K562 (cell line): ENCODE data around the gene CLDN7. TPM values are rescaled to one million over a fixed set of nuclear protein-coding genes. Genes with fewer than 3 reads are reported as not detected.

Experiments
- ARID3B ChIP-seq: fragments of 250-450 bp; sonication (Bioruptor Pico); IDR thresholded peaks from 2 replicates; pipeline ENCODE4 v1.4.0; 2020; ENCODE audit warnings: borderline replicate concordance
- CREB1 ChIP-seq, 2 experiments: sonication (generic) in 1 of 2; formaldehyde crosslinking in 1 of 2; IDR thresholded peaks; 2 replicates each; pipeline versions ENCODE4 v1.6.1 to v1.8.0; 2012 to 2022; ENCODE audit warnings: inconsistent platforms in 1 of 2, mild to moderate bottlenecking in 1 of 2, missing genetic modification reagents in 1 of 2, moderate library complexity in 1 of 2
- HDAC6 ChIP-seq: IDR thresholded peaks from 2 replicates; pipeline ENCODE4 v1.6.1; 2012; ENCODE audit warnings: low read depth, mild to moderate bottlenecking, control low read depth, inconsistent platforms, low read length, moderate library complexity
- NUFIP1 ChIP-seq: fragments of 450-650 bp; IDR thresholded peaks from 2 replicates; pipeline ENCODE4 v1.6.1; 2018; ENCODE audit not compliant: partially characterized antibody
- PTBP1 ChIP-seq: fragments of 200-400 bp; formaldehyde crosslinking; IDR thresholded peaks from 2 replicates; pipeline ENCODE4 v1.6.1; 2017; ENCODE audit warnings: low read depth, low read length
- RHOXF2B ChIP-seq: fragments of 250-450 bp; sonication (Bioruptor Pico); conservative IDR thresholded peaks from 2 replicates; pipeline ENCODE4 v1.5.1; 2021
- SMAD1 ChIP-seq: fragments of 150-350 bp; IDR thresholded peaks from 2 replicates; pipeline ENCODE4 v1.6.1; 2014; ENCODE audit warnings: low read length, low read depth; ENCODE audit not compliant: partially characterized antibody
- SREBF1 ChIP-seq: fragments of 150-350 bp; IDR thresholded peaks from 2 replicates; pipeline ENCODE4 v1.6.1; 2014; ENCODE audit warnings: antibody characterized with exemption, low read depth, low read length, borderline replicate concordance
- TAF7 ChIP-seq: fragments of 450-650 bp; IDR thresholded peaks from 2 replicates; pipeline ENCODE4 v1.6.1; 2016; ENCODE audit warnings: missing genetic modification characterization, missing compliant biosample characterization
- ZFPM2 ChIP-seq: fragments of 250-450 bp; sonication (Bioruptor Pico); IDR thresholded peaks from 2 replicates; pipeline ENCODE4 v1.5.1; 2022; ENCODE audit warnings: mild to moderate bottlenecking
- ZHX1 ChIP-seq: fragments of 150-350 bp; conservative IDR thresholded peaks from 2 replicates; pipeline ENCODE4 v1.6.1; 2014; ENCODE audit warnings: low read length
- ZNF184 ChIP-seq: sonication (generic); formaldehyde crosslinking; IDR thresholded peaks from 2 replicates; pipeline ENCODE4 v1.5.0; 2020; ENCODE audit warnings: missing genetic modification reagents
- ZNF217 ChIP-seq: sonication (generic); formaldehyde crosslinking; IDR thresholded peaks from 2 replicates; pipeline ENCODE4 v1.8.0; 2022; ENCODE audit warnings: mild to moderate bottlenecking, missing genetic modification reagents
- ZNF668 ChIP-seq: fragments of 250-450 bp; sonication (Bioruptor Pico); IDR thresholded peaks from 2 replicates; pipeline ENCODE4 v1.8.0; 2022; ENCODE audit warnings: mild to moderate bottlenecking, inconsistent platforms
- polyA plus RNA-seq, 8 experiments: library from polyadenylated mRNA; depleted of rRNA in 4 of 8; stranded (reverse) in 5 of 8; unstranded in 3 of 8; fragments of >200 nt; fragmentation: Nextera tagmentation in 2 of 8; fragmentation: Illumina TruSeq in 1 of 8; extraction: Ambion mirVana in 2 of 8; extraction: Trizol in 1 of 8; gene quantifications; 2 replicates each; pipeline versions ENCODE4 v1.2.1 to v1.2.3, GENCODE V29; 2011 to 2014; ENCODE audit warnings: inconsistent platforms in 1 of 8, missing spikeins in 1 of 8
- total RNA-seq, 7 experiments: library from RNA; depleted of rRNA in 6 of 7; stranded (reverse); fragments of >200 nt in 6 of 7; fragmentation: Illumina TruSeq in 2 of 7; extraction: Trizol in 2 of 7; gene quantifications; 2 replicates each; pipeline versions ENCODE4 v1.2.1 to v1.2.3, GENCODE V29; 2011 to 2021; ENCODE audit warnings: low replicate concordance in 1 of 7
- TF ChIP-seq, protein P1 (sequence below), 2 experiments: IDR thresholded peaks in 1 of 2; conservative IDR thresholded peaks in 1 of 2; 2 replicates each; pipeline ENCODE4 v1.6.1; 2016; ENCODE audit warnings: low read depth in 2 of 2, mild to moderate bottlenecking in 1 of 2, missing compliant biosample characterization in 1 of 2, missing genetic modification characterization in 1 of 2, moderate library complexity in 1 of 2
- TF ChIP-seq, protein P2 (sequence below): fragments of 450-650 bp; IDR thresholded peaks from 2 replicates; pipeline ENCODE4 v1.6.1; 2018; ENCODE audit warnings: mild to moderate bottlenecking, low read depth; ENCODE audit not compliant: partially characterized antibody

The CLDN7 gene
- total and polyA plus RNA-seq, 9 of the 15 experiments (the other 6 are each of a cell fraction or from before 2014, with no cell fraction given): 2.2 to 14.5 (median 7.6) TPM

GRCh38 chr17:7251661-7252175, 10.6 kb downstream of the CLDN7 start, which contains the start of gene CTDNEP1 (continued):
- TF ChIP-seq, protein P1, sequence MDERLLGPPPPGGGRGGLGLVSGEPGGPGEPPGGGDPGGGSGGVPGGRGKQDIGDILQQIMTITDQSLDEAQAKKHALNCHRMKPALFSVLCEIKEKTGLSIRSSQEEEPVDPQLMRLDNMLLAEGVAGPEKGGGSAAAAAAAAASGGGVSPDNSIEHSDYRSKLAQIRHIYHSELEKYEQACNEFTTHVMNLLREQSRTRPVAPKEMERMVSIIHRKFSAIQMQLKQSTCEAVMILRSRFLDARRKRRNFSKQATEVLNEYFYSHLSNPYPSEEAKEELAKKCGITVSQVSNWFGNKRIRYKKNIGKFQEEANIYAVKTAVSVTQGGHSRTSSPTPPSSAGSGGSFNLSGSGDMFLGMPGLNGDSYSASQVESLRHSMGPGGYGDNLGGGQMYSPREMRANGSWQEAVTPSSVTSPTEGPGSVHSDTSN (CRISPR knock-in tag; IDR thresholded peaks at IDR 0.05; ENCODE audit: low read depth): no peak
- TF ChIP-seq, protein P1 (tag; conservative IDR thresholded peaks at IDR 0.05; ENCODE audit: low read depth): no peak
- TF ChIP-seq ARID3B (CRISPR knock-in tag) (no peak), RHOXF2B (no peak), ZNF668 (CRISPR knock-in tag) (no peak), SREBF1 (no peak), TAF7 (tag) (peak; percentile 51), ZNF217 (no peak), PTBP1 (no peak), ZFPM2 (CRISPR knock-in tag) (no peak), ZNF184 (CRISPR knock-in tag) (no peak), NUFIP1 (no peak), ZHX1 (no peak), HDAC6 (no peak), SMAD1 (no peak), CREB1 (IDR thresholded peaks at IDR 0.05) (peak; percentile 68; the same call in 1 of the 2 replicates), CREB1 (CRISPR knock-in tag; IDR thresholded peaks at IDR 0.05) (no peak)
- TF ChIP-seq, protein P2, sequence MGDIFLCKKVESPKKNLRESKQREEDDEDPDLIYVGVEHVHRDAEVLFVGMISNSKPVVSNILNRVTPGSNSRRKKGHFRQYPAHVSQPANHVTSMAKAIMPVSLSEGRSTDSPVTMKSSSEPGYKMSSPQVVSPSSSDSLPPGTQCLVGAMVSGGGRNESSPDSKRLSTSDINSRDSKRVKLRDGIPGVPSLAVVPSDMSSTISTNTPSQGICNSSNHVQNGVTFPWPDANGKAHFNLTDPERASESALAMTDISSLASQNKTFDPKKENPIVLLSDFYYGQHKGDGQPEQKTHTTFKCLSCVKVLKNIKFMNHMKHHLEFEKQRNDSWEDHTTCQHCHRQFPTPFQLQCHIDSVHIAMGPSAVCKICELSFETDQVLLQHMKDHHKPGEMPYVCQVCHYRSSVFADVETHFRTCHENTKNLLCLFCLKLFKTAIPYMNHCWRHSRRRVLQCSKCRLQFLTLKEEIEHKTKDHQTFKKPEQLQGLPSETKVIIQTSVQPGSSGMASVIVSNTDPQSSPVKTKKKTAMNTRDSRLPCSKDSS: no peak
